ENCODE measurements around the gene YIF1A.

The YIF1A gene

GRCh38 chr11:66283461-66284105 is 5.4 kb downstream of the YIF1A start:
- Histone ChIP-seq H3K27ac (ENCODE audit: extremely low read depth, low read depth, low read length) (no peak overlapping the region), H3K4me3 (ENCODE audit: low read depth, low read length) (no peak overlapping the region), H3K9me3 (ENCODE audit: control insufficient read depth, insufficient read depth, low read depth, low read length) (no peaks in the 10 kb centered on the region), H3K4me1 (ENCODE audit: control insufficient read depth, insufficient read depth, low read length) (no peaks in the 10 kb centered on the region), H3K36me3 (ENCODE audit: control insufficient read depth in 2 of 2, insufficient read depth in 1 of 2, low read length in 2 of 2) (peaks cover 0 to 31% of the 10 kb centered on the region in 2 experiments; a peak in 1 of 3 replicates)
- POLR2A ChIA-PET: interaction anchor here (0.6 to 1.3 kb wide), 5 partner anchors 12 to 770 kb away, joined by 3 to 8 read pairs (median 4); no protein-coding TSS in a partner anchor
- no peak for TF ChIP-seq ZNF24 (tag by site-specific recombination; IDR thresholded peaks at IDR 0.05)
- TF ChIP-seq GLIS1 (tag by site-specific recombination; IDR thresholded peaks at IDR 0.05): peak; percentile 47; the same call in 1 of the 2 replicates
- no peak for TF ChIP-seq ZNF639 (tag by site-specific recombination; IDR thresholded peaks at IDR 0.05)
- TF ChIP-seq TCF7L2 (IDR thresholded peaks at IDR 0.05; ENCODE audit: borderline replicate concordance, low read depth, low read length): no peak
- no peak for TF ChIP-seq ZNF121 (tag by site-specific recombination; IDR thresholded peaks at IDR 0.05)
- no peak for TF ChIP-seq ZNF404 (tag by site-specific recombination; IDR thresholded peaks at IDR 0.05)
- no peak for TF ChIP-seq PRDM6 (tag by site-specific recombination; IDR thresholded peaks at IDR 0.05)
- peak; percentile 26; the same call in 1 of the 2 replicates for TF ChIP-seq GLIS2 (tag by site-specific recombination; IDR thresholded peaks at IDR 0.05)
- TF ChIP-seq ZNF580 (tag by site-specific recombination; IDR thresholded peaks at IDR 0.05): no peak
- no peak for TF ChIP-seq ZNF114 (tag by site-specific recombination; IDR thresholded peaks at IDR 0.05)
- TF ChIP-seq ZBTB21 (tag by site-specific recombination; IDR thresholded peaks at IDR 0.05): no peak
- TF ChIP-seq CTCF (tag by site-specific recombination; IDR thresholded peaks at IDR 0.05): no peak
- TF ChIP-seq HOXC10 (CRISPR knock-in tag; IDR thresholded peaks at IDR 0.05): no peak
- CTCF ChIA-PET: interaction anchor here (0.6 to 3.8 kb wide), 11 partner anchors 13 to 141 kb away, joined by 3 to 24 read pairs (median 4); no protein-coding TSS in a partner anchor

GRCh38 chr11:66282468-66283455 is 6.2 kb downstream of the YIF1A start:
- H3K4me1 ChIP-seq (ENCODE audit: control insufficient read depth, insufficient read depth, low read length): no peaks in the 10 kb centered on the region
- CTCF ChIA-PET: interaction anchor here (0.6 to 3.8 kb wide), 15 partner anchors 12 to 525 kb away, joined by 3 to 24 read pairs (median 4); partner anchors contain the start of gene RAB1B
- no peaks in the 10 kb centered on the region for H3K9me3 ChIP-seq (ENCODE audit: control insufficient read depth, insufficient read depth, low read depth, low read length)
- H3K27ac ChIP-seq (ENCODE audit: extremely low read depth, low read depth, low read length): no peak overlapping the region
- peaks cover 0 to 31% of the 10 kb centered on the region in 2 experiments; a peak in 1 of 3 replicates for H3K36me3 ChIP-seq (ENCODE audit: control insufficient read depth in 2 of 2, insufficient read depth in 1 of 2, low read length in 2 of 2)
- H3K4me3 ChIP-seq (ENCODE audit: low read depth, low read length): no peak overlapping the region
- POLR2A ChIA-PET: interaction anchor here (0.6 to 1.6 kb wide), 4 partner anchors 8 to 771 kb away, joined by 4 to 8 read pairs (median 4); partner anchors contain the start of gene RAB1B
- TF ChIP-seq MYNN (tag by site-specific recombination; IDR thresholded peaks at IDR 0.05; ENCODE audit: borderline replicate concordance) (peak; percentile 99), ZNF629 (tag by site-specific recombination; IDR thresholded peaks at IDR 0.05) (peak; percentile 24; the same call in 1 of the 2 replicates), ZNF560 (tag by site-specific recombination; IDR thresholded peaks at IDR 0.05; ENCODE audit: borderline replicate concordance) (no peak), ZNF366 (tag by site-specific recombination; conservative IDR thresholded peaks at IDR 0.05) (no peak), ZNF654 (tag by site-specific recombination; IDR thresholded peaks at IDR 0.05; ENCODE audit: low read depth) (0 out of 2 replicates have a peak, but pooled peaks have one; percentile 8), ZNF660 (tag by site-specific recombination; IDR thresholded peaks at IDR 0.05) (0 out of 2 replicates have a peak, but pooled peaks have one; percentile 35), ZIC2 (tag by site-specific recombination; IDR thresholded peaks at IDR 0.05) (0 out of 2 replicates have a peak, but pooled peaks have one; percentile 28), GLIS2 (tag by site-specific recombination; IDR thresholded peaks at IDR 0.05) (peak; percentile 17; the same call in 1 of the 2 replicates), ZNF394 (tag by site-specific recombination; IDR thresholded peaks at IDR 0.05; ENCODE audit: borderline replicate concordance) (peak; percentile 61; the same call in 1 of the 2 replicates), KLF17 (tag by site-specific recombination; IDR thresholded peaks at IDR 0.05) (0 out of 2 replicates have a peak, but pooled peaks have one; percentile 28), ZNF76 (tag by site-specific recombination; IDR thresholded peaks at IDR 0.05; ENCODE audit: borderline replicate concordance, low read depth) (no peak), ZBTB6 (tag by site-specific recombination; IDR thresholded peaks at IDR 0.05) (0 out of 2 replicates have a peak, but pooled peaks have one; percentile 8)

Measured in HEK293 (cell line).